Endothelial cell of umbilical vein (primary cell): ENCODE measurements around the gene HAT1.

Source experiments
- EZH2 ChIP-seq: IDR thresholded peaks from 2 replicates; pipeline ENCODE4 v1.6.1; 2012; ENCODE audit warnings: borderline replicate concordance, low read depth, mild to moderate bottlenecking, moderate library complexity, low read length, inconsistent platforms; ENCODE audit not compliant: severe bottlenecking
- FOS ChIP-seq: IDR thresholded peaks from 2 replicates; pipeline ENCODE4 v1.6.1; 2011; ENCODE audit warnings: mild to moderate bottlenecking, low read length, moderate library complexity, borderline replicate concordance; ENCODE audit not compliant: insufficient read depth

- TF ChIP-seq FOS (no peak), EZH2 (no peak)
These were observed 44.4 kb downstream of the HAT1 start for GRCh38 chr2:171966688-171967087.
